Calu3 (cell line): Measurements from ENCODE around the gene NTRK1. TPM values are rescaled to one million over a fixed set of nuclear protein-coding genes. Genes with fewer than 3 reads are reported as not detected.

Experiments
- BruUV-seq: library from RNA; stranded (reverse); fragments of 400-500 nt; replicated peaks from 2 replicates; lab custom pipeline; 2021; lab: Mats Ljungman, UMichigan
- CTCF ChIA-PET: fragments of 300-600 bp; sonication (Branson Sonifier 250); formaldehyde crosslinking; loops from one replicate; lab custom pipeline; 2022; ENCODE audit warnings: antibody characterized with exemption; lab: Charles Lee
- DNase-seq: peaks from one replicate; pipeline ENCODE4 v3.0.0; 2022
- H3K27ac Mint-ChIP-seq: one replicate; pipeline ENCODE4 v1.8.0; 2022; ENCODE audit warnings: mixed read lengths; ENCODE audit not compliant: unreplicated experiment
- H3K27me3 Mint-ChIP-seq: one replicate; pipeline ENCODE4 v1.8.0; 2022; ENCODE audit warnings: mixed read lengths; ENCODE audit not compliant: unreplicated experiment
- H3K36me3 Mint-ChIP-seq: one replicate; pipeline ENCODE4 v1.8.0; 2022; ENCODE audit warnings: mild to moderate bottlenecking, moderate library complexity, mixed read lengths; ENCODE audit not compliant: insufficient read depth, unreplicated experiment
- H3K4me1 Mint-ChIP-seq: one replicate; pipeline ENCODE4 v1.8.0; 2022; ENCODE audit warnings: mild to moderate bottlenecking, low read depth, mixed read lengths; ENCODE audit not compliant: unreplicated experiment
- H3K4me3 Mint-ChIP-seq: one replicate; pipeline ENCODE4 v1.8.0; 2022; ENCODE audit warnings: mild to moderate bottlenecking, low read depth, moderate library complexity, mixed read lengths; ENCODE audit not compliant: unreplicated experiment
- H3K9me3 Mint-ChIP-seq: one replicate; pipeline ENCODE4 v1.8.0; 2022; ENCODE audit warnings: low read depth, mixed read lengths; ENCODE audit not compliant: unreplicated experiment
- CTCF ChIP-seq: fragments of 200-600 bp; IDR thresholded peaks from one replicate; pipeline ENCODE4 v1.8.0; 2022; ENCODE audit warnings: antibody characterized with exemption; ENCODE audit not compliant: unreplicated experiment
- intact Hi-C: fragments of 100-400 bp; cut with micrococcal nuclease; formaldehyde crosslinking; loops from one replicate; pipeline ENCODE4 v1.10.0; 2022; ENCODE audit not compliant: unreplicated experiment
- total RNA-seq: library from RNA; stranded (reverse); gene quantifications from 2 replicates; pipeline ENCODE4 v1.2.3, GENCODE V29; 2022

NTRK1 gene
- total RNA-seq, 1 experiment from 2014 or later, result not detected

- intact Hi-C loops, result no loop called here
- no peak overlapping the region for H3K4me3 Mint-ChIP-seq
- H3K36me3 Mint-ChIP-seq, result peaks cover 10% of the 10 kb centered on the region
- H3K9me3 Mint-ChIP-seq, result no peaks in the 10 kb centered on the region
- BruUV-seq, result no TSS peak
- H3K27me3 Mint-ChIP-seq, result peaks cover 74% of the 10 kb centered on the region
- DNase-seq, result no peak
- CTCF ChIA-PET, result no interaction called here
- H3K27ac Mint-ChIP-seq, result no peak overlapping the region
- no peak for TF ChIP-seq CTCF
- H3K4me1 Mint-ChIP-seq, result peaks cover 10% of the 10 kb centered on the region
These were observed 45.0 kb downstream of the NTRK1 start for GRCh38 chr1:156905651-156906050.

GRCh38 chr1:156906206-156906906 is 45.7 kb downstream of the NTRK1 start:
- intact Hi-C loops, result no loop called here
- H3K9me3 Mint-ChIP-seq, result no peaks in the 10 kb centered on the region
- H3K4me3 Mint-ChIP-seq, result peak overlapping the region; percentile 74
- TF ChIP-seq CTCF, result no peak
- BruUV-seq, result no TSS peak
- no peak for DNase-seq
- peaks cover 10% of the 10 kb centered on the region for H3K36me3 Mint-ChIP-seq
- H3K4me1 Mint-ChIP-seq, result peaks cover 10% of the 10 kb centered on the region
- CTCF ChIA-PET, result no interaction called here
- peaks cover 67% of the 10 kb centered on the region for H3K27me3 Mint-ChIP-seq
- H3K27ac Mint-ChIP-seq, result no peak overlapping the region

- no peak for DNase-seq
- CTCF ChIA-PET, result interaction anchor here (0.7 kb wide), 1 partner anchor 550 kb away, joined by 3 read pairs; no protein-coding TSS in a partner anchor
- BruUV-seq, result no TSS peak
- intact Hi-C loops, result no loop called here
- H3K27me3 Mint-ChIP-seq, result peaks cover 45% of the 10 kb centered on the region
- peaks cover 10% of the 10 kb centered on the region for H3K4me1 Mint-ChIP-seq
- no peak overlapping the region for H3K27ac Mint-ChIP-seq
- TF ChIP-seq CTCF, result no peak
- H3K9me3 Mint-ChIP-seq, result no peaks in the 10 kb centered on the region
- peaks cover 10% of the 10 kb centered on the region for H3K36me3 Mint-ChIP-seq
- peak overlapping the region; percentile 74 for H3K4me3 Mint-ChIP-seq
These were observed 47.9 kb downstream of the NTRK1 start for GRCh38 chr1:156908541-156908940.

GRCh38 chr1:156908955-156909354 is 48.3 kb downstream of the NTRK1 start:
- CTCF ChIA-PET, result no interaction called here
- Mint-ChIP-seq H3K4me3 (peak overlapping the region; percentile 74), H3K4me1 (peaks cover 10% of the 10 kb centered on the region), H3K27me3 (peaks cover 41% of the 10 kb centered on the region), H3K27ac (no peak overlapping the region), H3K36me3 (peaks cover 10% of the 10 kb centered on the region), H3K9me3 (no peaks in the 10 kb centered on the region)
- DNase-seq, result no peak
- no peak for TF ChIP-seq CTCF
- BruUV-seq, result no TSS peak
- intact Hi-C loops, result no loop called here
